ENCODE measurements around the gene NUTM1.

GRCh38 chr15:34339946-34340345, 3.2 kb upstream of the NUTM1 start:
- TF ChIP-seq POLR2A (IDR thresholded peaks at IDR 0.05; ENCODE audit: low read depth, low read length) = no peak
- no peak for TF ChIP-seq TAF1 (IDR thresholded peaks at IDR 0.05; ENCODE audit: borderline replicate concordance, low read depth, low read length)
- TF ChIP-seq POLR2AphosphoS5 (IDR thresholded peaks at IDR 0.05; ENCODE audit: low read depth, low read length) = no peak
